Kidney glomerular epithelial cell (primary cell): Measurements from ENCODE around the gene PLCZ1.
"Not testable (repeated sequence)": the region's sequence is repeated elsewhere in the genome, so short reads cannot be mapped to it uniquely, and the experiment has no call there.

Experiments
- DNase-seq: peaks from one replicate; lab custom pipeline; 2025; lab: John Stamatoyannopoulos, UW

PLCZ1 gene, protein sequence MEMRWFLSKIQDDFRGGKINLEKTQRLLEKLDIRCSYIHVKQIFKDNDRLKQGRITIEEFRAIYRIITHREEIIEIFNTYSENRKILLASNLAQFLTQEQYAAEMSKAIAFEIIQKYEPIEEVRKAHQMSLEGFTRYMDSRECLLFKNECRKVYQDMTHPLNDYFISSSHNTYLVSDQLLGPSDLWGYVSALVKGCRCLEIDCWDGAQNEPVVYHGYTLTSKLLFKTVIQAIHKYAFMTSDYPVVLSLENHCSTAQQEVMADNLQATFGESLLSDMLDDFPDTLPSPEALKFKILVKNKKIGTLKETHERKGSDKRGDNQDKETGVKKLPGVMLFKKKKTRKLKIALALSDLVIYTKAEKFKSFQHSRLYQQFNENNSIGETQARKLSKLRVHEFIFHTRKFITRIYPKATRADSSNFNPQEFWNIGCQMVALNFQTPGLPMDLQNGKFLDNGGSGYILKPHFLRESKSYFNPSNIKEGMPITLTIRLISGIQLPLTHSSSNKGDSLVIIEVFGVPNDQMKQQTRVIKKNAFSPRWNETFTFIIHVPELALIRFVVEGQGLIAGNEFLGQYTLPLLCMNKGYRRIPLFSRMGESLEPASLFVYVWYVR

DNA sequence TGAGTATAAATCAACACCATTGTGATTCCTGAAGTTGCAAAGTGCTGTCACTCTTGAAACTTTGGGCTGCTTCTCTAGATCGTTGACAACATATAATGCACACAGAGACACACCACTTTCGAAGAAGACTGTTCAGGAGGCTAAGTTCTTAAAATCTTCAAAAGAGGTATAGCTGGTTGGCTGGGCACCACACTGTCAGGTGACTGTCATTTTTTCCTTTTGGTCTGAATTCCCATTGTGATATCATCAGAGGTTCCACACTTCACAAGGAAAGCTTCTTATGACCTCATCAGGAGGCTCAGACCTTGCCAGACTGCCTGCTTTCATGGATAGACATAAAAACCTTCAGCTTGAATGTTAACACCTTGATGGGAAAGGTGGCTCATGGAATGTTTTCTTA, at the start of gene PLCZ1, which contains the start of gene CAPZA3:
PLCZ1 (minus strand) TSS at position 194 of the 400 bp plus-strand sequence. CDS start 641 bp downstream, outside the sequence.
CAPZA3 (plus strand) TSS at position 301 of the 400 bp plus-strand sequence. CDS start 150 bp downstream, outside the sequence.
- no peak for DNase-seq

DNA sequence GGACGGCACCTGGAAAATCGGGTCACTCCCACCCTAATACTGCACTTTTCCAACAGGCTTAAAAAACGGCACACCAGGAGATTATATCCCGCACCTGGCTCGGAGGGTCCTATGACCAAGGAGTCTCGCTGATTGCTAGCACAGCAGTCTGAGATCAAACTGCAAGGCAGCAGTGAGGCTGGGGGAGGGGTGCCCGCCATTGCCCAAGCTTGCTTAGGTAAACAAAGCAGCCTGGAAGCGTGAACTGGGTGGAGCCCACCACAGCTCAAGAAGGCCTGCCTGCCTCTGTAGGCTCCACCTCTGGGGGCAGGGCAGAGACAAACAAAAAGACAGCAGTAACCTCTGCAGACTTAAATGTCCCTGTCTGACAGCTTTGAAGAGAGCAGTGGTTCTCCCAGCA, 47.7 kb upstream of the PLCZ1 start:
- DNase-seq = not testable (repeated sequence)

DNA sequence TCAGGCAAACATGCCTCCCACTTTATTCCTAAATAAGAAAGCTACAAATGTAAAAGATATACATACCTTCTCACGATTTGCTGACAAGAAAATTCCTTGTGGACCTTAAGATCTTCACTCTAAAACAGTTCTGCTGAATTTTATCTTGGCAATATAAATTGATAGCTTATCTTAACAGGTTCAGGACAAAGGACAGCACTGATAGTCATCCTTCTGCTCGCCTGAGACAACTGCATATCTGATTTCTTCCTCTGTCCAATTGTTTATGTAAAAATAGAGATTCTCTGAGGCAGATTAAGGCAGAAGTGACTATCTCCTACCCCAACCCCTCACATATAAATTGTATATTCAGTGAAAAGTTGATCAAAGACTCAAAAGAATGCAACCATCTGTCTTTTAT, 45.0 kb upstream of the PLCZ1 start:
- no peak for DNase-seq

DNA sequence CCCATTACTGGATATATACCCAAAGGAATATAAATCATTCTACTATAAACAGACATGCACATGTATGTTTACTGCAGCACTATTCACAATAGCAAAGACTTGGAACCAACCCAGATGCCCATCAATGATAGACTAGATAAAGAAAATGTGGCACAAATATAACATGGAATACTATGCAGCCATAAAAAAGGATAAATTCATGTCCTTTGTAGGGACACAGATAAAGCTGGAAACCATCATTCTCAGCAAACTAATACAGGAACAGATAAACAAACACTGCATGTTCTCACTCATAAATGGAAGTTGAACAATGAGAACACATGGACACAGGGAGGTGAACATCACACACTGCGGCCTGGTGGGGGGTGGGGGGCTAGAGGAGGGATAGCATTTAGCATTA, 28.7 kb upstream of the PLCZ1 start:
- not testable (repeated sequence) for DNase-seq

DNA sequence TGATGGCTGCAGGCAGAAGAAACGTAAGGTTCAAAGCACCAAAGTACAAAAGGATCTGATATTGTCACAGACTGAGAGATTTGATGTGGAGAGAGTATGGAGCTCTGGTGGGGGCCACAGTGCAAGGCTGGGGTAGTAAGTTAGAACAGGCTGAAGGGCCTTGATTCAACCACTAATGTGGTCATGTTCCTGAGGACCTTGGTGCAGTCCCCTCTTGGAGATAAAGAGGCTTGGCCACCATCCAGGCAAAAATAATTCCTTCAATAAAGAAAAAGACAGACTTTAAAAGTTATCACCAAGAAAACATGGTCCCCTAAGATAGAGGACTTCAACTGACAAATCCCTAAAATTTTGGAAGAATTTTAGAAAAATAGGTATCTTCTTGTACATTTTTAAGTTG, 17.5 kb upstream of the PLCZ1 start:
- DNase-seq = no peak

DNA sequence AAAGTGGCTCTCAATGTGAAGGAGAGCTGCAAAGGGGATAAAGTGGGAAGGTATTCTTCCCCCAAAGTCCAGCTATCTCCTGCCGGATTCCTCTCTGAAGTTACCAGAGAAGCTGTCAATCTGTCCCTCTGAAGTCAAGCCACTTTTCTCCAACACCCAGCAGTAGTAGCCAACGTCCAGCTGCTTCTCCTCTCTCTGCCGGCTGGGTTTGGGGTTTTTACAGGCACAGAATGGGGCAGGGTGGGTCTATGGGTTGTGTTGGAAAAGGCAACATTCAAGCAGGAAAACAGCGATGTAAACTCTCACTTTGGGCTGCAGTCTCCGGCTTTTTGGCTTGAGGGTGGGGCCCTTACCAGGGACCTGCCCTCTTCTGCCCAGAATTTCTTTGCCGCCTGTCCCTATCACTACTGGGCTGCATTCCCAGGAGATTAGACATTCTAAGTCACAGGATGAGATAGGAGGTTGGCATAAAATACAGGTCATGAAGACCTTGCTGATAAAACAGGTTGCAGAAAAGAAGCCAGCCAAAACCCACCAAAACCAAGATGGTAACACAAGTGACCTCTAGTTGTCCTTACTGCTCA, 16.4 kb upstream of the PLCZ1 start:
- no peak for DNase-seq

DNA sequence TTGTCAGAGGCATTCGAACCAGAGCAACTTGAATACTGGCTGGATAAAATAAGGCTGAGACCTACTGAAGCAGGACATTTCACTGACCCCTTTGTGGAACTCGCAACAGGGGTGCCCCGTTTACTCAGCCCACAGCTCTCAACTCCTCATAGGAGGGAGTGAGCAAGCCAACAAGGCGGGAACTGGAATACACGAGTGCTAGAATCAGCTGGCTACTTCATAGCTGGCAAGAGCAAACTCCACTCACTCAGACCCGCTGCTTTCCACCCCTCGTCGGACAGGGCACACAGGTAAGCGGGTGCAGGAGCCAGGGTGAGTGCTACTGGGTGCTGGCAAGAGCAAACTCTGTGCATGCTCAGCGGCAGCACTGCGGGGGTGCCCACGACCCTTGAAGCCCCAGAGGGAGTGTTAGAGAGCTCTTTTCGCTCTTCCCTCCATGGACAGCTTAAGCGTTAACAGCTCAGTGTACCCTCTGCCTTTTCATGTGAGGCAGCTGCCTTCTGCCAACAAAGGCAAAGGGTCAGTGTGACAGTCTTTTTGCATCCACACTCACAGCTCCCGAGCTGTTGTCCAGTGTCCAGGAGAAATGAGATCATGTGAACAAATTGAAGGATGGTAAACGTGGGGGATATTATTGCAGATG, 15.8 kb upstream of the PLCZ1 start:
- no peak for DNase-seq

DNA sequence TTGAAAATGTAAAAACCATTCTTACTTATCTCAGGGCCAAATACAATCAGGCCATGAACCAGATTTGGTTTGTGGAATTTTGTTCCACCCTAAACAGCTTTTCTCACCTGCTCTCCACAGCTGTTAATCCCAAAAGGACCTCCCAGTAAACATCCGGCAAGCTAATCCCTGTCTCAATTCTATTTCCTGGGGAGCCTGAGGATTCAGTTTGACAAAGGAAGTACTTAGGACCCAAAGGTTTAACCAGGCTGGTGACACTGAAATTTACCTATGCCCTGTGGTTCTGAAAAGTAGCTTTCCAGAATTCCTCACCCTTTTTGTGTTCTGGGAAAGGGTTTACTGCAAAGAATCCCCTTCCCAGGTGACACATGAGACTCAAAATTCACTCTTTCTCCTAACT, 15.1 kb upstream of the PLCZ1 start:
- DNase-seq = no peak

DNA sequence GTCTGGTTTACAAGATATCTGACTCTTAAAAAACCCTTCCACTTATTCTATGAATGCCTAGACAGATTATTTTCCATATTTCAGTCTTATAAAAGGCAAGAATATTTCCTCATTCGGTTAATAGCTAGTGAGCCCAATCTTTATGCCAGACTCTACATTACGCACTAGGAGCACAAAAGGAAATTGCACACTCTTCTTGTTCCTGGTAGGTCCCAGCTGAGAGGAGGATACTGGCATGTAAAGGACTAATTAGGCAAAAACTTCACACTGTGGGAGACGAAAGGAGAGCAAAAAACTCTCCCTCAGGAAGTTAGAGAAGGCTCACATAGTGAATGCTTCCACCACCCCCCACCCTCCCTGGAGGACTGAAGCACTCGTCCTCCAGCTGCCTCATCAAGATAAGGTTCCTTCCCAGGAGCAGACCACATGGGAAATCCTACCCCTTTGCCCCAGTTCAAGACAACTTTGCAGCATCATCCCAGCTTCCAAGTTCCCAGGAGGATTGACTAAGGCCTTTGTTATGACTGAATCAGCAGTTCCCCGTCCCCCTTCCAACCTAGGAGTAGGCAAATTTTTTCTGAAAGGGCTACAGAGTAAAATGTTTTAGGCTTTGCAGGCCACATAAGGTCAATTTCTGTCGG, 14.6 kb upstream of the PLCZ1 start:
- peak; percentile 7 for DNase-seq

DNA sequence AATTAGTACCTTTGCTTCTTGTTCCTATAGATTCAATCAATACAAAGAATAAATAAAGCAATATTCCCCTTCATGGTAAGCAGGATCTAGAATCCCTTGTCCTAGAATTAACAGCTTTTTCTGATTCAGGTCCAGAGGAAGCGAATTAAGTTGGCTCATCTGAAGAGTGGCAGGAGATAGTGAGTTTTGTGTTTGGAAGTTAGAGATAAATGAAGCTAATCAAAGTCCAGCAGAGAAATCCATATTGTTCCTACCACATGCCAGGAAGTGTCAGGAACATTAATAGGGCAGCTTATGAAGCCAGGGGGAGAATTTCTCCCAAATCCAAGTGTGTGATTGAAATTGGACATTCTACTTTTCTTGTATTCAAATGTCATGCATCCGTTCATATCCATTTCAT, 14.1 kb upstream of the PLCZ1 start:
- no peak for DNase-seq

DNA sequence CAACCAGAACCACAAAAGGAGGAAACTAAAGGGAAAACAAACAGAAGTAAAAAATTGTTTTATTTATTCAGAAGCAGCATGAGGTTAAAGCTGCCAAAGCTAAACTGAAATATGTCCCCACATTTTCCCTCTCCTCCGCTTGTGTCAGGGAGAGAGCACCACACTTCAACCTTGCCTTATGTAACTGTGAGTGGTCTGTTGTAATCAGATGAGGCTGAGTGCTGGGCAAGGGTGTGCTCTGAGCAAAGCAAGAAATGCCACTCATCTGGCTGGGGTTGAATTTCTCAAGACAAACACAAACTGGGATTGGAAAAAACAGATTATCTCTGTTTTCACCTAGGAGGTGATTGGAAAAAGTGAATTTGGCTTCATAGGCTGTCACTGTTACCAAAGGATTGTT, 12.3 kb upstream of the PLCZ1 start:
- no peak for DNase-seq

DNA sequence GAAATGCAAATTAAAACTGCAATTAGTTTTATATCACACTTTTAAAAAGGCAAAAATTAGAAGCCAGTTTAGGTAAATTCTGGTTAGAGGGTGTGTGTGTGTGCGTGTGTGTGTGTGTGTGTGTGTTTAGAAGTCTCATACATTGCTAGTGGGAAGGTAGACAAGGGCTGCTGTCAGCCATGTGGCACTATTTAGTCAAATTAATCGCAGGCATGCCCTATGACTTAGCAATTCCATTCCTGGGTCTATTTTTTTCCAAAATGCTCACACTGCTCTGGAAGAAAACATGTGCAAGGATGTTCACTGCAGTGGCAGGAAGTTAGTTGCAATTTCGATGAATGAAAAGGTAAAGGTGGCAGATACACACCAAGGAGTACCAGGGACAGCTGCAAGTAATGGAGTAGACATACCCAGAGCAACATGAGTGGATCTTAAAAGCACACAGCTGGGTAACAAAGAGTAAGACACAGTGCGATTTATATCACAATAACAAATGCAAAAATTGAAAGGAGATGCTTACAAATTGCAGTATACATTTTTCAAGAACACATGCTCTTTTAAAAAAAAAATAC, 11.7 kb upstream of the PLCZ1 start:
- DNase-seq = no peak

DNA sequence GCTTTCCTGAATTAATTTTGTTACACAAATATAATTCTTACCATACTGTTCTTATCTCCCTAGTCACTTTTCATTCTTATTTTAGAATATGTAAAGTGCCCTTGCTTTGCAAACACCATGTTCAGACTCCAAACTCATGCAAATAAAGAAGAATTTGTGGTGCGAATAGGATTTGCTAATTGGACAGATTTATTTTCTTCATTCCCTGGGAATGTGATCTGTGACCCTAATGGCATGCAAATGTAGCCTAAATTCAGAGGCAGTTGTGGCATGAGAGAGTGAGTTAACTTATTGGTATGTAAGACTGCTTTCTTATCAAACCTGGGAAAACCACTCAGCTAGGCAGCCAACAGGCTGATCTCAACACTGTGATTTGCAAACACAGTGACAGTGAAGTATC, 10.1 kb upstream of the PLCZ1 start:
- peak; percentile 83 for DNase-seq

DNA sequence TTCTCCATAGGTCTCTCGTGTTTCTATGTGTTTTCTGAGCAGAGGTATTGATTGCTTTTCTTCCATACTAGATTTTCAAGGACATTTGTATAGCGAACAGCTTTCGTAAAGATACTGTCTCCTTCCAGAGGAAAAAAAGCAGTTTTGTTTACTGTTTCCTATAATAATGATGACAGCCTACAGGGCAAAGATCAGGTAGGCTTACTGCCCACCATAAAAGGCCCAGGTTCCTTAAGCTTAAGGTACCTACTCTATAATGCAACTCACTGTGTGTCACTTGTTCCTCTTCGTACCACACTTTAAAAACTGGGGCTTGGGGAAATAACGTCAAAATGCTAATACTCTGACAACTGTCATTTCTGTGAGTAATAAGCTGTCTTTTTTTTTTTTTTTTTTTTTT, 6.7 kb downstream of the PLCZ1 start:
- no peak for DNase-seq

DNA sequence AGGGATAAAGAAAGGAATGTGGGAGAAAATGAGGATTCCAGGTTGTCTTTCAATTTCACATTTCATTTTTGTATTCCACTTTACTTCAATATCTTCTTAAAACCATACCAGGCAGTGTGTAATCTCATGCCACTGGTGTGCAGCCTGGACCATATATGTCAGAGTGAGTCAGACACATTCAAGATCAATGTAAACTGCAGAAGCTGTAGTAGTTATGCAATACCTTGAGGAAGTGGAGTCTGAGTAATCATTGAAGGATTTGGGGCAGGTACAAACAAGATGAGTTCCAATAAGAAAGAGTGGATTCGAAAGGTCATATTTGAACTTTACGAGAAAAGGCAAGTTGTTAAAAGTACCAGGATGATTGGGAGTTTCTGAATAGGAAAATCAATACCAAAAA, 14.1 kb downstream of the PLCZ1 start:
- DNase-seq = no peak

DNA sequence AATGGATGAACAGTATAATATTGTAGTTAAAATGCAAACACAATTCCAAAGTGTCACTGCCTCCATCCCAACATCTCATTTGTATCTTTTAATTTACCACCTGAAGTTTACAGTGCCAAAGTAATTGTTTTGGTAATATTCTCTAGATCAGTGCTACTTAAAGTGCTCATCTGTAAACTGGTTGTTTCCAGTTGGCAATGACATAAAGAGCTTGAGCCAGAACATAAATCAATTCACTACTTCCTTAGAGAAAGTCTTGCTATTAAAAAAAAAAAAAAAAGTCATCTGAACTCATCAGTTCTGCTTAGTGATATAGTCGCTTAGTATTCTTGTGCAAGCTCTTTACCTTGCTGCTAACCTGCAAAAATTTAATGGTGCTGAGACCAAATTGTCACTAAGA, 16.4 kb downstream of the PLCZ1 start:
- no peak for DNase-seq

DNA sequence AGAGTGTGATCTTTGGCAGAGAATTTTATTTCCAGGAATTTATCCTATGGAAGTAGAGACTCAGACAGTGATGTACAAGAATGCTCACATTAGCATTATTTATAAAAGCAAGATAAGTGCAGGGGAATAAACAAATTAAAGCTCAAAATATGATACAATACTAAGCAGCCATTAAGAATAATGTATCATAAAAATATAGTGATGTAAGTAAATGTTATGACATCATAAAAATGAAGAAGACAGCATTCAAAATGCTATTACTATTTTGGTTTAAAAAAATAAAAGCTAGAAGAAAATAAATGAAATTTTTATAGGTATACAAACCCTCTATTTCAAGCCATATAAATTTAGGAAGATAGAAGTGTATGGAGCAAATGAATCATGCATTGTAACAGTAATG, 17.1 kb downstream of the PLCZ1 start:
- DNase-seq = no peak

DNA sequence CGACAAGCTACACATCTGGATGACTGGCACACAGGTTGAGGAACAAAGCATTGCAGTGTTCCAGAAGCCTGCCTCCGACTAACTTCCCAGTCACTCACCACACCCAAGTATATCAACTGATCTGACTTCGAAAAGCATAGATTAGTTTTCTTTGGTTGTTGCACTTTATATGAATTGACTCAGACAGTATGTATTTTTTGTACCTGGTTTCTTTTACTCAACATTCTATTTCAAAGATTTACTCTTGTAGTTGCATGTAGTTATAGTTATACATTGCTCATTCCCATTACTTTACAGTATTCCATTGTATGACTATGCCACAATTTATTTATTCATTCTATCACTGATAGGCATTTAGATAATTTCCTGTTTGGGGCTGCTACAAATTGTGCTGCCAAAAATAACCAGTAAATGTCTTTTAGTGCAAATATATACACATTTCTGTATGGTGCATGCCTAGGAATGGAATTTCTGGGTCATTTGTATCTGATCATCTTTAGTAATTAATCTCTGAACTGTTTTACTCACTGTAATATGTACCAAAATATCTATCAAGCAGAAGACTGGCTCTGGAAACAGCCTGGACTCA, 17.8 kb downstream of the PLCZ1 start:
- DNase-seq = no peak

DNA sequence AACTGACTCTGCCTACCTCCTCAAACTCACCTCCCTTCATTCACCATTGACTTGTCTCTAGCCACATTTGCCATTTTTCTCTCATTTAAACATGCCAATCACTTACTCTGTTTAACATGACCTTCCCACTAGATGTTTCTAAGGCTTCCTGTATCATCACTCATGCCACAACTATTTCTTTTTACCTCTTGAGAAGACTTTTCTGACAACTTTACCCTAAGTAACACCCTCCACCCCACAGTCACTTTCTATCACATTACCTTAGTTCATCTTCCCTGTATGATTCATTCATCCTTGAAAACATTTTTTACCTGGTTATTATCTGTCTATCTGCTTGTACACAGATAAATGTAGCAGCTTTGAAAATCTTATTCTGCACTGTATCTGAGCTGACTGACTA, 19.4 kb downstream of the PLCZ1 start:
- DNase-seq = peak; percentile 2

DNA sequence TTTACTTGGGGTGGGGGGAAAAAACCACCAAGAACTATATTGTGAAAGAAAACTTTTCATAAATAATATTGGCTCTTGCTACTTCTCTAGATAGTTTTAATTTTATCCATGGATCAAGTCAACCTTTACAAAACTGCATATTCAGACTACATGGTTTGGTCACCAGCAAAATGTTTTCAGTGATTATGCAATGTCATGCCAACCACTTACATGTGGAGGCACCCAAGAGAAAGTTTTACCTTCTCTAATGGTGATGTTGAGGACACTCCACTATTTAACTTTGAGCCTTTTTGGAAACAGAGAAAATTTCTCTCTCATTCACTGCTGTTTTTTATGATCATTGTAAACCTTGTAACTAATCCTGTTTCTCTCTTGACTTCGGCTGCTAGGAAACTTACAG, 21.6 kb downstream of the PLCZ1 start:
- DNase-seq = no peak

DNA sequence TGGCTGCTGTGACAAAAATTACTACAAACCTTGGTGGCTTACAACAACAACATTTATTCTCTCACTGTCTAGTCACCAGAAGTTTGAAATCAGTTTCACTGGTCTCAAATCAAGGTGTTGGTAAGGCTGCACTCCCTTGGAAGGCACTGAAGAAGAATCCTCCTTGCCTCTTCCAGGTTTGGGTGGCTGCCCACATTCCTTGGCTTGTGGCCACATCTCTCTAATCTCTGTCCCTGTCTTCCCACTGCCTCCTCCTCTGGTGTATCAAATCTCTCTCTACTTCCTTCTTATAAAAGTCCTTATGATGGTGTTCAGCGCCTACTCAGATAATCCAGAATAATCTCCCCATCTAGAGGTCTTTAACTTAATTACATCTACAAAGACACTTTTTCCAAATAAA, 31.0 kb downstream of the PLCZ1 start:
- no peak for DNase-seq

DNA sequence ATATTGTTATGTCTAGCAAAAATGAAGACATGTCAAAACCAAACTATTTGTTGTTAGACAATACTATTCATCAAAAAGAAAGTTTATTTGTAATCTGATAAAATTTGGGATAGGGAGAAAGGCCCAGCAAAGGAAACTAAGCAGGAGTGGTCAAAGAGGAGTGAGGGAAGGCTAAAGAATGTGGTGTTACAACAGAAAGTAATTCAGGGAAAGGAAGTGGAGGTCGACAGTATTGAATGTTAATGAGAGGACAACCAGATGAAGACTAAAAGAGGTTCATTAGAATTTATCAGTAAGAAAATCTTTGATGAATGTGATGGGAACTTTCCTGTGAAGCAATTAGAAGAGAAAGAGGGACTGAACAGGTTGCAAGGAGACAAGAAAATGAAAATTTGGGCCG, 33.9 kb downstream of the PLCZ1 start:
- DNase-seq = peak; percentile 28
